Liver (tissue), 3 donors: ENCODE results near the gene DGKQ.

Experiments
- EGR1 ChIP-seq, 2 donors: IDR thresholded peaks; 2 replicates each; pipeline ENCODE4 v1.6.1; 2016 to 2018; ENCODE audit warnings: antibody characterized with exemption in 2 of 2, low read depth in 2 of 2
- GABPA ChIP-seq, 2 donors: IDR thresholded peaks in 1 of 2; conservative IDR thresholded peaks in 1 of 2; 2 replicates each; pipeline ENCODE4 v1.6.1; 2016; ENCODE audit warnings: antibody characterized with exemption in 2 of 2, mild to moderate bottlenecking in 1 of 2, moderate library complexity in 1 of 2
- HNF4G ChIP-seq: IDR thresholded peaks from 2 replicates; pipeline ENCODE4 v1.6.1; 2016; ENCODE audit warnings: antibody characterized with exemption
- JUND ChIP-seq, 2 donors: IDR thresholded peaks; 2 replicates each; pipeline ENCODE4 v1.6.1; 2016; ENCODE audit warnings: antibody characterized with exemption in 2 of 2
- RAD21 ChIP-seq, 2 donors: IDR thresholded peaks; 2 replicates each; pipeline ENCODE4 v1.6.1; 2016; ENCODE audit warnings: antibody characterized with exemption in 2 of 2, mild to moderate bottlenecking in 2 of 2
- RXRA ChIP-seq, 2 donors: IDR thresholded peaks; 2 replicates each; pipeline ENCODE4 v1.6.1; 2017 to 2018; ENCODE audit warnings: antibody characterized with exemption in 2 of 2, mild to moderate bottlenecking in 1 of 2
- SP1 ChIP-seq: IDR thresholded peaks from 2 replicates; pipeline ENCODE4 v1.6.1; 2018; ENCODE audit warnings: antibody characterized with exemption, mild to moderate bottlenecking
- YY1 ChIP-seq: IDR thresholded peaks from 2 replicates; pipeline ENCODE4 v1.6.1; 2016; ENCODE audit warnings: antibody characterized with exemption, mild to moderate bottlenecking
- TF ChIP-seq, protein P1 (sequence below): fragments of 150-350 bp; IDR thresholded peaks from 2 replicates; pipeline ENCODE4 v1.5.1; 2017; ENCODE audit warnings: improper control_type of control experiment, low read depth, low read length; ENCODE audit not compliant: missing input control
- TF ChIP-seq, protein P2 (sequence below): IDR thresholded peaks from 2 replicates; pipeline ENCODE4 v1.6.1; 2016; ENCODE audit warnings: antibody characterized with exemption
- TF ChIP-seq, protein P3 (sequence below): IDR thresholded peaks from 2 replicates; pipeline ENCODE4 v1.6.1; 2016; ENCODE audit warnings: antibody characterized with exemption
- TF ChIP-seq, protein P4 (sequence below): IDR thresholded peaks from 2 replicates; pipeline ENCODE4 v1.6.1; 2016; ENCODE audit warnings: antibody characterized with exemption, mild to moderate bottlenecking
- TF ChIP-seq, protein P5 (sequence below): IDR thresholded peaks from 2 replicates; pipeline ENCODE4 v1.6.1; 2016; ENCODE audit warnings: antibody characterized with exemption
- donor health status: healthy.
- donor health status: healthy.

DNA sequence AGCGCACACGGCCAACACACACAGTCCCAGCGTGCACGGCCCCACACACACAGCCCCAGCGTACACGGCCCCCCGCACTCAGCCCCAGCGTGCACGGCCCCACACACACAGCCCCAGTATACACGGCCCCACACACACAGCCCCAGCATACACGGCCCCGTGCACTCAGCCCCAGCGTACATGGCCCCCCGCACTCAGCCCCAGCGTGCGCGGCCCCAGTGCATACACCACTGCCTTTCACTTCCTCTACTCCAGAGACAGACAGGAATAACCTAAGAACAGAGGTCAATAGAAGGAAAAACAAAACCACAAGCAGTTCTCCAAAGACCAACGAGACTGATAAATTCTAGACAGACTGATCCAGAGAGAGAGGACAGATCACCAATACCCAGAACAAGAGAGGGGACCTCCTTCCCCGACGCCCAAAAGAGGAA, 58.3 kb downstream of the DGKQ start:
- TF ChIP-seq, protein P1, sequence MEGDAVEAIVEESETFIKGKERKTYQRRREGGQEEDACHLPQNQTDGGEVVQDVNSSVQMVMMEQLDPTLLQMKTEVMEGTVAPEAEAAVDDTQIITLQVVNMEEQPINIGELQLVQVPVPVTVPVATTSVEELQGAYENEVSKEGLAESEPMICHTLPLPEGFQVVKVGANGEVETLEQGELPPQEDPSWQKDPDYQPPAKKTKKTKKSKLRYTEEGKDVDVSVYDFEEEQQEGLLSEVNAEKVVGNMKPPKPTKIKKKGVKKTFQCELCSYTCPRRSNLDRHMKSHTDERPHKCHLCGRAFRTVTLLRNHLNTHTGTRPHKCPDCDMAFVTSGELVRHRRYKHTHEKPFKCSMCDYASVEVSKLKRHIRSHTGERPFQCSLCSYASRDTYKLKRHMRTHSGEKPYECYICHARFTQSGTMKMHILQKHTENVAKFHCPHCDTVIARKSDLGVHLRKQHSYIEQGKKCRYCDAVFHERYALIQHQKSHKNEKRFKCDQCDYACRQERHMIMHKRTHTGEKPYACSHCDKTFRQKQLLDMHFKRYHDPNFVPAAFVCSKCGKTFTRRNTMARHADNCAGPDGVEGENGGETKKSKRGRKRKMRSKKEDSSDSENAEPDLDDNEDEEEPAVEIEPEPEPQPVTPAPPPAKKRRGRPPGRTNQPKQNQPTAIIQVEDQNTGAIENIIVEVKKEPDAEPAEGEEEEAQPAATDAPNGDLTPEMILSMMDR, result no peak
- TF ChIP-seq RXRA (IDR thresholded peaks at IDR 0.05) (no peak), SP1 (no peak), JUND (IDR thresholded peaks at IDR 0.05) (no peak), EGR1 (IDR thresholded peaks at IDR 0.05; ENCODE audit: low read depth in 2 of 2) (no peak), HNF4G (no peak), RAD21 (IDR thresholded peaks at IDR 0.05) (no peak), GABPA (IDR thresholded peaks at IDR 0.05 in 1 of 2, conservative IDR thresholded peaks at IDR 0.05 in 1 of 2) (no peak), YY1 (no peak)
- TF ChIP-seq, protein P2, sequence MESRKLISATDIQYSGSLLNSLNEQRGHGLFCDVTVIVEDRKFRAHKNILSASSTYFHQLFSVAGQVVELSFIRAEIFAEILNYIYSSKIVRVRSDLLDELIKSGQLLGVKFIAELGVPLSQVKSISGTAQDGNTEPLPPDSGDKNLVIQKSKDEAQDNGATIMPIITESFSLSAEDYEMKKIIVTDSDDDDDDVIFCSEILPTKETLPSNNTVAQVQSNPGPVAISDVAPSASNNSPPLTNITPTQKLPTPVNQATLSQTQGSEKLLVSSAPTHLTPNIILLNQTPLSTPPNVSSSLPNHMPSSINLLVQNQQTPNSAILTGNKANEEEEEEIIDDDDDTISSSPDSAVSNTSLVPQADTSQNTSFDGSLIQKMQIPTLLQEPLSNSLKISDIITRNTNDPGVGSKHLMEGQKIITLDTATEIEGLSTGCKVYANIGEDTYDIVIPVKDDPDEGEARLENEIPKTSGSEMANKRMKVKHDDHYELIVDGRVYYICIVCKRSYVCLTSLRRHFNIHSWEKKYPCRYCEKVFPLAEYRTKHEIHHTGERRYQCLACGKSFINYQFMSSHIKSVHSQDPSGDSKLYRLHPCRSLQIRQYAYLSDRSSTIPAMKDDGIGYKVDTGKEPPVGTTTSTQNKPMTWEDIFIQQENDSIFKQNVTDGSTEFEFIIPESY, result no peak
- TF ChIP-seq, protein P3, sequence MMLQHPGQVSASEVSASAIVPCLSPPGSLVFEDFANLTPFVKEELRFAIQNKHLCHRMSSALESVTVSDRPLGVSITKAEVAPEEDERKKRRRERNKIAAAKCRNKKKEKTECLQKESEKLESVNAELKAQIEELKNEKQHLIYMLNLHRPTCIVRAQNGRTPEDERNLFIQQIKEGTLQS, result no peak
- TF ChIP-seq, protein P4, sequence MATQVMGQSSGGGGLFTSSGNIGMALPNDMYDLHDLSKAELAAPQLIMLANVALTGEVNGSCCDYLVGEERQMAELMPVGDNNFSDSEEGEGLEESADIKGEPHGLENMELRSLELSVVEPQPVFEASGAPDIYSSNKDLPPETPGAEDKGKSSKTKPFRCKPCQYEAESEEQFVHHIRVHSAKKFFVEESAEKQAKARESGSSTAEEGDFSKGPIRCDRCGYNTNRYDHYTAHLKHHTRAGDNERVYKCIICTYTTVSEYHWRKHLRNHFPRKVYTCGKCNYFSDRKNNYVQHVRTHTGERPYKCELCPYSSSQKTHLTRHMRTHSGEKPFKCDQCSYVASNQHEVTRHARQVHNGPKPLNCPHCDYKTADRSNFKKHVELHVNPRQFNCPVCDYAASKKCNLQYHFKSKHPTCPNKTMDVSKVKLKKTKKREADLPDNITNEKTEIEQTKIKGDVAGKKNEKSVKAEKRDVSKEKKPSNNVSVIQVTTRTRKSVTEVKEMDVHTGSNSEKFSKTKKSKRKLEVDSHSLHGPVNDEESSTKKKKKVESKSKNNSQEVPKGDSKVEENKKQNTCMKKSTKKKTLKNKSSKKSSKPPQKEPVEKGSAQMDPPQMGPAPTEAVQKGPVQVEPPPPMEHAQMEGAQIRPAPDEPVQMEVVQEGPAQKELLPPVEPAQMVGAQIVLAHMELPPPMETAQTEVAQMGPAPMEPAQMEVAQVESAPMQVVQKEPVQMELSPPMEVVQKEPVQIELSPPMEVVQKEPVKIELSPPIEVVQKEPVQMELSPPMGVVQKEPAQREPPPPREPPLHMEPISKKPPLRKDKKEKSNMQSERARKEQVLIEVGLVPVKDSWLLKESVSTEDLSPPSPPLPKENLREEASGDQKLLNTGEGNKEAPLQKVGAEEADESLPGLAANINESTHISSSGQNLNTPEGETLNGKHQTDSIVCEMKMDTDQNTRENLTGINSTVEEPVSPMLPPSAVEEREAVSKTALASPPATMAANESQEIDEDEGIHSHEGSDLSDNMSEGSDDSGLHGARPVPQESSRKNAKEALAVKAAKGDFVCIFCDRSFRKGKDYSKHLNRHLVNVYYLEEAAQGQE, result no peak
- TF ChIP-seq, protein P5, sequence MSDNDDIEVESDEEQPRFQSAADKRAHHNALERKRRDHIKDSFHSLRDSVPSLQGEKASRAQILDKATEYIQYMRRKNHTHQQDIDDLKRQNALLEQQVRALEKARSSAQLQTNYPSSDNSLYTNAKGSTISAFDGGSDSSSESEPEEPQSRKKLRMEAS, result no peak
